IPS-15b (cell line): ENCODE data around the gene NACC2.

Experiments
- H3K27me3 ChIP-seq: one replicate; pipeline ENCODE4 v1.6.1; 2013; ENCODE audit warnings: low read length; ENCODE audit not compliant: control insufficient read depth, insufficient read depth
- H3K36me3 ChIP-seq: one replicate; pipeline ENCODE4 v1.6.1; 2013; ENCODE audit warnings: low read length; ENCODE audit not compliant: control insufficient read depth, insufficient read depth
- H3K4me1 ChIP-seq: one replicate; pipeline ENCODE4 v1.6.1; 2013; ENCODE audit warnings: mild to moderate bottlenecking, low read length; ENCODE audit not compliant: control insufficient read depth, insufficient read depth
- H3K4me3 ChIP-seq: one replicate; pipeline ENCODE4 v1.5.1; 2013; ENCODE audit warnings: low read depth, low read length
- H3K9ac ChIP-seq: one replicate; pipeline ENCODE4 v1.6.1; 2013; ENCODE audit warnings: low read depth, mild to moderate bottlenecking, low read length
- H3K9me3 ChIP-seq: one replicate; pipeline ENCODE4 v1.6.1; 2013; ENCODE audit warnings: mild to moderate bottlenecking, low read length; ENCODE audit not compliant: control insufficient read depth, insufficient read depth

Gene NACC2

GRCh38 chr9:136015656-136016571 is 79.2 kb downstream of the NACC2 start:
- Histone ChIP-seq H3K27me3 (no peaks in the 10 kb centered on the region), H3K36me3 (peaks cover 8% of the 10 kb centered on the region), H3K9ac (no peak overlapping the region), H3K4me3 (no peak overlapping the region), H3K9me3 (no peaks in the 10 kb centered on the region), H3K4me1 (peaks cover 2% of the 10 kb centered on the region)

- no peak overlapping the region for H3K9ac ChIP-seq
- H3K27me3 ChIP-seq = no peaks in the 10 kb centered on the region
- H3K4me3 ChIP-seq = no peak overlapping the region
- peaks cover 8% of the 10 kb centered on the region for H3K36me3 ChIP-seq
- no peaks in the 10 kb centered on the region for H3K9me3 ChIP-seq
- H3K4me1 ChIP-seq = no peaks in the 10 kb centered on the region
Measured at GRCh38 chr9:136014924-136015633, 80.0 kb downstream of the NACC2 start.

GRCh38 chr9:136014147-136014923 is 80.8 kb downstream of the NACC2 start:
- Histone ChIP-seq H3K27me3 (no peaks in the 10 kb centered on the region), H3K9ac (no peak overlapping the region), H3K36me3 (peaks cover 8% of the 10 kb centered on the region), H3K4me3 (no peak overlapping the region), H3K9me3 (no peaks in the 10 kb centered on the region), H3K4me1 (no peaks in the 10 kb centered on the region)

GRCh38 chr9:136013524-136014034 is 81.5 kb downstream of the NACC2 start:
- no peaks in the 10 kb centered on the region for H3K4me1 ChIP-seq
- H3K9me3 ChIP-seq = no peaks in the 10 kb centered on the region
- no peak overlapping the region for H3K4me3 ChIP-seq
- H3K36me3 ChIP-seq = peaks cover 8% of the 10 kb centered on the region
- H3K27me3 ChIP-seq = no peaks in the 10 kb centered on the region
- H3K9ac ChIP-seq = no peak overlapping the region

GRCh38 chr9:136013116-136013515 is 82.0 kb downstream of the NACC2 start:
- Histone ChIP-seq H3K27me3 (no peaks in the 10 kb centered on the region), H3K36me3 (peaks cover 8% of the 10 kb centered on the region), H3K9ac (no peak overlapping the region), H3K9me3 (no peaks in the 10 kb centered on the region), H3K4me3 (no peak overlapping the region), H3K4me1 (no peaks in the 10 kb centered on the region)

- Histone ChIP-seq H3K36me3 (peaks cover 8% of the 10 kb centered on the region), H3K9me3 (no peaks in the 10 kb centered on the region), H3K27me3 (no peaks in the 10 kb centered on the region), H3K4me1 (no peaks in the 10 kb centered on the region), H3K9ac (no peak overlapping the region), H3K4me3 (no peak overlapping the region)
Measured at GRCh38 chr9:136012651-136013050, 82.4 kb downstream of the NACC2 start.

GRCh38 chr9:136011703-136012496 is 83.2 kb downstream of the NACC2 start:
- no peaks in the 10 kb centered on the region for H3K4me1 ChIP-seq
- H3K4me3 ChIP-seq = no peak overlapping the region
- no peaks in the 10 kb centered on the region for H3K9me3 ChIP-seq
- no peak overlapping the region for H3K9ac ChIP-seq
- H3K36me3 ChIP-seq = peaks cover 8% of the 10 kb centered on the region
- no peaks in the 10 kb centered on the region for H3K27me3 ChIP-seq

- Histone ChIP-seq H3K27me3 (no peaks in the 10 kb centered on the region), H3K9me3 (no peaks in the 10 kb centered on the region), H3K4me1 (no peaks in the 10 kb centered on the region), H3K36me3 (peaks cover 8% of the 10 kb centered on the region), H3K4me3 (no peak overlapping the region), H3K9ac (no peak overlapping the region)
Measured at GRCh38 chr9:136011376-136011702, 83.8 kb downstream of the NACC2 start.

GRCh38 chr9:136010615-136011361 is 84.3 kb downstream of the NACC2 start:
- no peaks in the 10 kb centered on the region for H3K4me1 ChIP-seq
- H3K9ac ChIP-seq = peak overlapping the region; percentile 24

GRCh38 chr9:136010176-136010575 is 84.9 kb downstream of the NACC2 start:
- H3K4me1 ChIP-seq = peaks cover under 1% of the 10 kb centered on the region
- no peaks in the 10 kb centered on the region for H3K9me3 ChIP-seq
- H3K27me3 ChIP-seq = no peaks in the 10 kb centered on the region
- H3K36me3 ChIP-seq = peaks cover 8% of the 10 kb centered on the region
- no peak overlapping the region for H3K4me3 ChIP-seq
- H3K9ac ChIP-seq = no peak overlapping the region

More at GRCh38 chr9:136010615-136011361, 84.3 kb downstream of the NACC2 start:
- H3K36me3 ChIP-seq = peaks cover 8% of the 10 kb centered on the region
- no peak overlapping the region for H3K4me3 ChIP-seq
- H3K27me3 ChIP-seq = no peaks in the 10 kb centered on the region
- no peaks in the 10 kb centered on the region for H3K9me3 ChIP-seq
